Measurements from ENCODE around the gene MARCHF11.

MARCHF11 gene

DNA sequence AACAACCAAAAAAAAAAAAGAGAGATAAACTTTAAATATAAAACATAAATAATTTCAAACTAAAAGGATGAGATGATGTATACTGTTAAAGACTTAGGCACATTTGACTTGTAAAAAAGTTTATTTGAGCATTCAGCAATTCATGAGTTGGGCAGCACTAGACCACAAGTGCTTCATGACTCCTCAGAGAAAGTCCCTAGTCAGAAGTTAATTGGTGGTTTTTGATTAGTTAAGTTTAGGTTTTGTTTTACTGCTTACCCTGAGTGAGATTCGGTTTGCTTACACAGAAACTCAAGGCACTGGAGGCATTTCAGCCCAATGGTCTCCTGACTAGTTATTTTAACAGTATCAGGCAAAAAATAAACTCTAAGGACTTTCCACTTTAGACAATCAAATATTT lies 129.2 kb downstream of the MARCHF11 start:
- no peak for DNase-seq

DNA sequence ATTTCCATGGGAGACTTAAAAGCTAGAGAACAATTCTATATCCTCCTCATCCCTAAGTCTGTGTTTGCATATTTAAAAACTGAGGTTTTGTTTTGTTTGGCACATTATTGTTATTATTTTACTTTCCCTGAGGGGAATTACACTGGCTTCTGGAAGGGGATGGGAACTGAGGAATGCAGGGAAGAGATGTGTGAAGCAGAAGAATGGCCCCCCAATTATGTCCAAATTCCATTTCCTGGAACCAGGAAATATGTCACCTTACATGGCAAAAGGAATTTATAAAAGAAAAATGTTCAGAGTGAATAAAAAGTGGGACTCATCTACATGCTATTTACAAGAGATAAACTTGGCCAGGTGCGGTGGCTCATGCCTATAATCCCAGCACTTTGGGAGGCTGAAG lies 129.8 kb downstream of the MARCHF11 start:
- no peak for DNase-seq

DNA sequence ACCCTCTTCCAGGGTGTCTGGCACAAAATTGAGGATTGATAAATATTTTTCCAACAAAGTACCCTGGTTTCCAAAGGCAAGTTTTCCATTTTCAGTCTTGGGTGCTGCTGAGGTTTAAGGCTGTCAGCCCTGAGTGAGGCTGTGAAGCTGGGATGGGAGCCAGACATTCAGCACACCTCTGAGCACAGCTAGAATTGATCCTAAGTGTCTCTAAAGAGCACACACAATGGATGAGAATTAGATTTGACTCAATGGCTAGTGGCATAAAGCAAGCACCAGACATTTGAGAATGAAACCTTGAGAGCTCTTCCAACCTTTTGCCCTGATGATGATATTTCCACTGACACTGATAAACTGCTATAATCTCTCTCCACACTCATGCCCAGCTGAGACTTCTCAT lies 131.5 kb downstream of the MARCHF11 start:
- DNase-seq = no peak

DNA sequence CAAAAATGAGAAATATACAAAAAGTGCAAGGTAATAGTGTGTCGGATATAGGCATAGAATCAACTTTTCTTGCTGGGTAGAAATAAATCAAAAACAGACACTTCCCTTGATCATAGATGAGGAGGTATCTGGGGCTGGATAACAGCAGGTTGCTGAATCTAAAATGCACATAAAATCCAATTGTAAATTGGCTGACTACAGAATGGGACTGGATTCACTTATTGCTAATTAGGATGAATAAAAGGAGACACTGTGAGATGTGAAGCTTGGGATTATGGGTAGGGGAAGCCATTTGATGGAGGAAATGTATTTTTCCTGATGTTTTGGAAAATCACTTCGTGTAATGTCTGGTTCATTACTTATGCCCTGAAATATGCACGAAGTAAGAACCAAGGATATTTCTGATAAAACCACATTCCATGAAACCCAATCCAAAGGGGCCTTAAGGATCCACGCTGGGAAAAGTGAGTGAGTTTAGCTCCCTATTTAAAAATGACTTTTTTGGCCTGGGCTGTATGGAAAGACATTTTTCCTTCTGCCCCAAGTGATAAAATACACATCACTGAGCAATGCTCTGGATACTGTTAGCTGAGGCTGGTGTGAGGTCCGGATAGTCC lies 136.1 kb downstream of the MARCHF11 start:
- DNase-seq = no peak

DNA sequence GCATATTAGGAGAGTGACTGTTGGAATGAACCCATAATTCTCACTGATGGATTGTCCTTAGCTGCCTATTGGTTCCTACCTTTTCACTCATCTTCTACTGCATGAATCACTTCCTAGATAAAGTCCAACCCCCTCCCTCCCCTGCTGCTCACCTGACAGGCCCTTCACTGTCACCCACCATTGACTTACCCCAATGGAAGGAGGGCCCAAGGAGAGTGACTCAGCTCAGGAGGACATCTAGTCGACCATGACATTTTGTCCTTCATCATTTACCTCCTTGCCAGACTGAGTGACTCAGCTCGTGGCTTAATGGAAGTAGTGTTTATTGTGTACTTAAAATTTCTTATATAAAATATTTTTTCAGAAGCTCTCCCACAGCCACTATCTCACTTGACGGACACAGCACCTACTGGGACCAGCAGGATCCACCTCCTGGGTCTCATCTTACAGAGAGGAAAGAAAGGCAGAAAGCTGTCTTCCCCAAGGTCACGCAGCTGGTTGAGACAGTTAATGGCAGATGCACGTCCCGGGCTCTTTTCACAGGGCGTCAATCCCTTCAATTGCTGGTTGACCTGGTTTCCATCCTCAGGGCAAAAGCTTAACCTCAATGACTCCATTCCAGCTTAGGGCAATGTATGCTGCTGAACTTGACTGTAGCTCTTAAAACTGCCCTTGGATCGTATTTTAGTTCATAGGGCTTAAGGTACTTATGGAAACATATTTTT lies 142.3 kb downstream of the MARCHF11 start:
- no peak for DNase-seq

DNA sequence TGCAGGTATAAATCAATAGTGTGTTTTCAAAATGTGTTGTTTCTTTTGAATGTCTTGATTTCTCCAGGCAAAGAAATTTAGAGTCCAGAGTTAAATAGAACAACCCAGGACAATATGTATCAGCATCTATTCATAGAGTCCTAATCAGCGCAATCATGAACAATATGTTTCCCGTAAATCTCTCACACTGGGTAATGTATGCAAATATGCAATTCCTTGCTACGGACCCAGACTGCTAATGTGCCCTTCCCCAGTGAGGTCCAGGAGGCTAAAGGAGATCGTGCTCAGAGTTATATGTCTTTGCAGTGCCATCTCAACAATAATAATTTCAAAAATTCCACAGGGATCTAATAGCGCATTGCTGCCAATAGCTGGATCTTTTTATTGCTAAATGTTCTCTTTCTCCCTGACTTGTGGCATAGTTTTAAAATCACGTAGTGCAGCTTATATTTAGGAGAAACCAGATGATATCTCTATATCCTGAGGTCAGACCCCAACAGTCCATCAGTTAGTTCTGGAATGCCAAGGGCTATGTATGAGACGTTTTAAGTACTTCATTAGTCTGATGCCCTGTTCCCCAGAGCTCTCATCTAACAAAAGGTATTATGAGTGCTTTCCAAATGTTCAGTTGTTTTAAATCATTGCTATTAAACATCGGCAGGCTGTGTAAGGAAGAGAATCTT lies 145.1 kb downstream of the MARCHF11 start:
- no peak for DNase-seq

DNA sequence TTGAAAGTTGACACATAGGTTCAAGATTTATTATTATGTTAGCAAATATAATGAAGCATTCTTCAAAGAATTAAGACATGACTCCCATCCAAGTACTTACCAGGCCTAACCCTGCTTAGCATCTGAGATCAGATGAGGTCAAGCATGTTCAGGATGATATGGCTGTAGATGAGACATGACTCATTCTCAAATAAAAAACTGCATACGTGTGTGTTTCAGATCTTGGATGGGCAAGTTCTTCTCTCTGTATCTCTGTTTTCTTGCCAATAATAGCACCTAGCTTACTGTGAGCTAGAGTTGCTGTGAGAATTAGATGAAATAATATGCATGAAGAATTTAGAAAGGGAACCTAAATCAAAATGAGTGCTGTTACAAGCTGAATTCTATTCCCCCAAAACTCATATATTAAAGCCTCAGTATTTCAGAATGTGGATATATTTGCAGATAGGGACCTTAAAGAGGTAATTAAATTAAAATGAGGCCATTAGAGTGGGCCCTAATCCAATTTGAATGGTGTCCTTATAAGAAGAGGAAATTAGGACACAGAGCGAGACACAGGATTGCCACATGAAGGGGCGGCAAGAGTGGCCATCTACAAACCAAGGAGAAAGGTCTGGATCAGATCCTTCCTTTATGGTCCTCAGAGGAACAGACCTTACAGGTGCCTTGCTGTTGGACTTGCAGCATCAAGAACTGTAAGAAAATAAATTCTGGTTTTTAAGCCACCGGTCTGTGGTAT lies 146.2 kb downstream of the MARCHF11 start:
- no peak for DNase-seq

DNA sequence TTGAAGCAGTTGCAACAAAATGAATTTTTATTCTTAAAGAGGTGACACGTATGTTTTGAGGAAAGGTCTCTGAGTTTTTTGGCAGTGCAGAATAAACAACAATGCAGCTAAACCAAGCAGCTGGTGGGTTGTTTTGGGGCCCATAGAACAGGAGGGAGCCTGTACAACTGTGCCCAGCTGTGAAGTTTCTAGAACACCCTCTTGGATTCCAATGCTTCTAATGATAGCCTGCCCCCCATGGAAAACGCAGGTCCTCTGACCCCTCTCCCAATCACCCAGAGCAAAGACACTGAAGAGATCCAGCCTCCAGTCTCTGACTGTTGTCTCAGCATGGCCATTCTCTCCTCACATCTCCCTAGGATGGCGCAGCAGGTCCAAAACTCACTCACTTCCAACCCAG lies 150.9 kb downstream of the MARCHF11 start:
- no peak for DNase-seq

DNA sequence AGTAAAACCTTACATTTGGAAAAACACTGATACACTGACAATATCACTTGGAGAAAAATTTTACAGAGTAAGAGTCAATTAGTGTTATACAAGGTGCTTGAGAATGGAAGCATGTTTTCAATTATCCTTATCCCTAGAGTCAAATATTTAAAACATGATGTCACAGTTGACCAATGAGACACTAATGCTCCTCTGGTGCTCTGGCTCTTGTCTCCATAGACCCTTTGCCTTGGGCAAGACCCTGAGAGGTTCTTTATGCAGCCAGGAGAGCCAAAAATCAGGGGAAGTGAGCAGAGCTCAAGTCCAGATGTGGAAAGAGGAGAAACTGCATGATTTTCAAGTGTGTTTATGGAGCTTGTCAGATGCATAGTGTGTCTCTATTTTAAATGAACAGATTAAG lies 153.9 kb downstream of the MARCHF11 start:
- no peak for DNase-seq

DNA sequence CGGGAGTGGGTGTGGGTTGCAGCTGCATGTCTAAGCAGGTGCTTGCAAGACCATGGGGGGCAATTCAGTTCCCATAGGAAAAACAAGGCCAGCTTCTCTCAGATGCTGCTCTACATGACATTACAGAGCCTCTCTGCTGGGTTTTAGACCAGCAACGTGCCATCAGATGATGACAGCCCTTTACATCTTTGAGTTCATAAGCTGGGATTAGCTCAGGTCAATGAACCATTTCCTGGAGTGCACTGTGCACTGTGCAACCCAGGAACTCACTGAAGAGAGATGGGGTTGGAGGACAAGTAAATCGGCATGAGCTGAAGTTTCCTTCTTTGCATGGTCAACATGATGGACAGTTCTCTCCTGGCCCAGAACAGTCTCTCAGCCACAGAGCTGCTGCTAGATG lies 160.6 kb downstream of the MARCHF11 start:
- no peak for DNase-seq

DNA sequence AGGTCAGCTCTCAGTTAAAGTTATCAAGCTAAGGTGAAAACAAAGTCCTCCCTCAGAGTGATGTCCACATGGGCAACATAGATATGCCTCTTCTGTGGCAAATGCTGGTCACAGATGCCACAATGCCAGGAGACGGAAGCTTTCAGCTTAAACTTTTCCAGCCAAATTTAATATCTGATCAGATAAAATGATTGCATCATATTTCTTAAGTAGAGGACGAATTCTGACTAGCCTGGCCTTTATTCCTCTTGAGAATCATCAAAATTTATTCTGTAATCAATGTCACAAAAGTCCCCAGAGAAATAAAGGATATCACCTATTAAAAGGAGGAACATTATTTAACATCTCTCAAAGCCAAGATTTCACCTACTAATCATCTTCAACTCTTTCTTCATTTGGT lies 161.9 kb downstream of the MARCHF11 start:
- no peak for DNase-seq
